ENCODE measurements around the gene RALGAPA1. TPM values are rescaled to one million over a fixed set of nuclear protein-coding genes. Genes with fewer than 3 reads are reported as not detected.
"Not testable (repeated sequence)": the region's sequence is repeated elsewhere in the genome, so short reads cannot be mapped to it uniquely, and the experiment has no call there.

Gene RALGAPA1
- total RNA-seq, 1 donor from 2014 or later = 41.8 TPM

GRCh38 chr14:35761922-35762321 is 47.2 kb downstream of the RALGAPA1 start:
- ATAC-seq = no peak

GRCh38 chr14:35760143-35760542 is 49.0 kb downstream of the RALGAPA1 start:
- ATAC-seq = no peak

GRCh38 chr14:35758523-35759129 is 50.5 kb downstream of the RALGAPA1 start:
- no peak for ATAC-seq

- no peak for ATAC-seq
Observed at GRCh38 chr14:35754671-35755070, 54.4 kb downstream of the RALGAPA1 start.

DNA sequence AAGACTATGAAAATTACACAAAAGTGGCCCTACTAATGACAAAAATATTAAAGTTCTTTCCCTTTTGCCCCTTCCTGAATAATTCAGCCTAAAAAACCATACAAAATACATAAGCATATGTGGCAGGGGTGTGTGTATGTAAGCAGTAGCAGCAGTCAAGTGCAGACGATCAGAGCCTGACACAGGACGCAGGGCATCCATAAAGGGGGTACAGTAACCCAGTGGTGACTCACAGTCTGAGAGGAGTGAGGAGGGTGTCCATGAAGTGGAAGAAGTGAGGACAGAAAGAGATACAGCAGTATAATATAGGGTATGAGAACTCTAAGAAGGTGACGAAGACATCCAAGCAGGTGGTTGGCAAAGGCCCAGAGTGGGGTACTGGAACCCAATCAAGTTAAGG is 56.7 kb downstream of the RALGAPA1 start:
- ATAC-seq = no peak

DNA sequence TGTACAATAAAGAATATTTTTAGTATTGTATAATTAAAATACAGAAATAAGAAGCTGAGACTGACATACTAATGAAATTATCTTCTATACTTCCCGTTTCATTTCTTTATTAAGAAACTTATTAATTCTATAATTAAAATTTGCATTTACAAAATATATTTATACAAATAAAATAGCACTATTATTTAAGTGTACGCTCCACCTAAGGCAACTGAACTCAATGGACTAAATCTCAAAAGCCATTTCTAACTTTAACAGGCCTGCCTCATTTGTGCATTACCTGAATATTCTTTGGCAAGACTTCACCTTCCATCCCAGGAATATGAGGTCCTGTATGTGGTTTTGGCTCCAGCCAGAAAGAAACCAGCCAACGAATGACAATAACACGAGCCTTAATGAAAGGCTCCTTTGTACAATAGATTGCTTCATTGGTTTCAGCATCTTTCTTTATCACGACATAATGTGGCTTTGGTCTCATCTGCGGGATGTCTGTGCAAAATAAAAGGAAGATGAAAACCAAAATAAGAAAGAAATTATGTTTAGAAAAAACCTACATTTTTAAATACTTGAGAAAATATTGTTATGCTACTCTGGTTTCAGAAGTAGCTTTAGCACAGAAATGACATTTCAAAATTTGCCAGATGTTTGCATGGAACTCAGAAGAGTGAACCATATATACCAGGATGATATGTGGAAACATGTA is 58.7 kb downstream of the RALGAPA1 start:
- ATAC-seq = no peak

DNA sequence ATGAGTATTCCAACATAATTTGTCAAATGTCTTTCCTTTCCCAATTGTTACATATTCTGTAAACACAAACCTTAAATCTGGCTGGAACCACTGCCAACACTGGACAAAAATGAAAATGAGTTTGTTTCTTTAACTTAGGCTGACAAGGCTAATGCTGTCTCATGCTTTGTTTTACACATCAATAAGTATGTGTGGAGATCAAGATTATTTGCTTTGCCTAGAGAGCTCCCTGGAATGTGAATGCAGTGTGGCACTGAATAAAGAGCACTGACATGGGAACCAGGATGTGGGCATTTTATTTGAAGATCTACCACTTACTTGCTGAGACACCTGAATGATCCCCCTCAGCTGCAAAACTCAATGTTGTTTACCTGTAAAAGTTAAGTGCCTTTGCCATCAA is 61.7 kb downstream of the RALGAPA1 start:
- no peak for ATAC-seq

- ATAC-seq = no peak
Observed at GRCh38 chr14:35742442-35742841, 66.7 kb downstream of the RALGAPA1 start.

DNA sequence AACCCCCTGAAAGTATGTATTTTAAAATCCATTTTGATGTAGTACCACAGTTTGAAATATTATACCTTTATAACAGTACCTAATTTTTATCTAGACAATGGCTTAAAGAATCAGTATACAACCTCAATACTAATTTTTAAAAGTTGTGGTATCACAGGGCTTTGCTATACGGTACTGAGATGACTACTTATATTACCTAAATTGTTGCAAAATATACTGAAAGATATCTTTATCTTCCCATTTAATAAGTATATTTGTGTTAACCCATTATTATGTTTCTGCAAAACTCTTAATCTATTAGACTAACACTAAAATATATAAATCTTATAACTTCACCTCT is 67.1 kb downstream of the RALGAPA1 start:
- no peak for ATAC-seq

DNA sequence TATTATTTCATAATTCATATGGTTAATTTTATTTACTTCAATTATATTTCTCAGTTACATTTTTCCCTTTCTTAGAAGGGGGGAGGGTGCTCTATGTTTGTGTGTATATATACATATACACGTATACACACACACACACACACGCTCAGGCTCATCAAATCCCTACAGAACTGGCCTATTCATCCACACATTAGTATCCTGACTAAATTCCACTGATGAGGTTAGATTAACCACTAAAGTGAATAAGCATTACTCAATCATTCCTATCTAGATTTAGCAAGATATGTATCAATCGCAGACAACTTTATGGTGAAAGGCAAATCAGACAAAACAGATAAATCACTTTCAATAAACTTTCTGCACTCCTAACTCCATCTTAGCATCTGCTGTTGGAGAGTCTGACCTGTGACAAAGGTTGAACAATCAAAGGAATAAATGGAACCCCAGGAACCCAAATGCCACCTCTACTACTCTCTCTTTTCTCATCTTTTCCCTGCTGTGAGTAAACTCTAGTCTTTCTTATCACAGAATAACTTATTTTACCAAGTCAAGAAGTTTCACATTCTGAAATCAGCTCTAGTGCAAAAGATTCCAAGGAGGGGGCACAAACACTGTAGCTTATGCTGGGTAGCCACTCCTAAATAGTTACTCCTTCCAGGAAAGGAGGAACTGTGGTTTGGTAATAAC is 67.6 kb downstream of the RALGAPA1 start:
- no peak for ATAC-seq

- no peak for ATAC-seq
Observed at GRCh38 chr14:35740215-35740614, 68.9 kb downstream of the RALGAPA1 start.

DNA sequence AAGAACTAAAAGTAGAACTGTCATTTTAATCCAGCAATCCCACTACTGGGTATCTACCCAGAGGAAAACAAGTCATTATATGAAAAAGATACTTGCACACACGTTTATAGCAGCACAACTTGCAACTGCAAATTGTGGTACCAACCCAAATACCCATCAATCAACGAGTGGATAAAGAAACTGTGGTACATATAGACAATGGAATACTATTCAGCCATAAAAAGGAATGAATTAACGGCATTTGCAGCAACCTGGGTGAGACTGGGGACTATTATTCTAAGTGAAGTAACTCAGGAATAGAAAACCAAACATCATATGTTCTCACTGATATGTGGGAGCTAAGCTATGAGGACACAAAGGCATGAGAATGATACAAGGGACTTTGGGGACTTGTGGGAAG is 73.9 kb downstream of the RALGAPA1 start:
- ATAC-seq = not testable (repeated sequence)

GRCh38 chr14:35733510-35733909 is 75.6 kb downstream of the RALGAPA1 start:
- ATAC-seq = not testable (repeated sequence)

DNA sequence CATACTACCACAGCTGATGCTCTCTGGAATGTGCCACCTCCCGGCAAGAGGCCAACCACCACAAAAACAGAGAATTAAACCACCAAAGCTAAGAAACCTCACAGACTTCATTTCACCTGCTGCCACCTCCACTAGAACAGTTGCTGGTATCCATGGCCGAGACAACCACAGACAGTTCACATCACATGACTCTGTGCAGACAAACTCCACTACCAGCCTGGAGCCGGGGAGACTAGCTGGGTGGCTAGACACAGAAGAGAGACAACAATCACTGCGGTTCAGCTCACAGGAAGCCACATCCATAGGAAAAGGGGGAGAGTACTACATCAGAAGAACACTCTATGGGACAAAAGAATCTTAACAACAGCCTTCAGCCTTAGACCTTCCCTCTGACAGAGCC is 78.2 kb downstream of the RALGAPA1 start:
- no peak for ATAC-seq

- ATAC-seq = no peak
Observed at GRCh38 chr14:35727764-35728163, 81.3 kb downstream of the RALGAPA1 start.

GRCh38 chr14:35725930-35726329 is 83.2 kb downstream of the RALGAPA1 start:
- ATAC-seq = no peak

DNA sequence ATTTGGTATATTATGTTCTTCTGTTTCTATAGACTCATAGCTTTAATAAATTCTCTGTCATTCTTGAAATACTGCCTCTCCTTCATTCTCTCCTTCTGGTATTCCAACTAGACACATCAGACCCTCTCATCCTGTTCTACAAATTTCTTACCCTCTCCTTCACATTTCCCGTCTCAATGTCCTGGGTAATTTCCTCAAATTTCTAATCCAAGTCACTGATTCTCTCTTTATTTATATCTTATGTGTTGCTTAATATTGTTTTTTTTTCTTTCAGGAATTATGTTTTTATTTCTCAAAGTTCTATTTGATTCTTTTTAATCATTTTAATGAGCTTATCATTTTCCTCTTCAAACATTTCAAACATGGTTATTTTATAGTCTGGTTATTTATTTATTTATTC is 94.0 kb downstream of the RALGAPA1 start:
- ATAC-seq = no peak

DNA sequence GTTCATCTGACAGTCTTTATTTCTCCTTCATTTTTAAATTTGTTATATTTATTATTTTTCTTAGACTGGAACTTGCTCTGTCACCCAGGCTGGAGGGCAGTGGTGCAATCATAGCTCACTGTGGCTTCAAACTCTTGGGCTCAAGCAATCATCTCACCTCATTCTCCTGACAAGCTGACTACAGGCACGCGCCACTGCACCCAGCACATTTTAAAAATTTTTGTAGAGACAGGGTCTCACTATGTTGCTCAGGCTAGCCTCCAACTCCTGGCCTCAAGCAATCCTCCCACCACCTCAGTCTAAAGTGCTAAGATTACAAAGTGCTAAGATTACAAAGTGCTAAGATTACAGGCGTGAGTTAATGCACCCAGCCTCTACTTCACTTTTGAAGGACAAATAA is 96.6 kb downstream of the RALGAPA1 start:
- ATAC-seq = no peak

GRCh38 chr14:35708062-35708461 is 101.0 kb downstream of the RALGAPA1 start:
- no peak for ATAC-seq

- no peak for ATAC-seq
Observed at GRCh38 chr14:35705636-35706035, 103.5 kb downstream of the RALGAPA1 start.

GRCh38 chr14:35704793-35705493 is 104.2 kb downstream of the RALGAPA1 start:
- no peak for ATAC-seq

DNA sequence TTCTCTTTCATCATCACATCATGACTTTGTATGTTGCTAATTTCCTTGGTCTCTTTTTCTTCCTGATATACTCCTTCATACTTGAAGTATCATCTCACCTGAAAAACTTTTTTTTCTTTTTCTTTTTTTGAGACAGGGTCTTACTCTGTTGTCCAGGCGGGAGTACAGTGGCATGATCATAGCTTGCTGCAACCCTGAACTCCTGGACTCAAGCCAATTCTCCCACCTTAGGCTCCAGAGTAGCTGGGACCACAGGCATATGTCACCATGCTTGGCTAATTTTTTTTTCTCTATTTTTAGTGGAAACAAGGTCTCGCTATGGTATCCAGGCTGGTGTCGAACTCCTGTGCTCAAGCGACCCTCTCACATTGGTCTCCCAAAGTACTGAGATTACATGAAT is 107.6 kb downstream of the RALGAPA1 start:
- ATAC-seq = no peak

DNA sequence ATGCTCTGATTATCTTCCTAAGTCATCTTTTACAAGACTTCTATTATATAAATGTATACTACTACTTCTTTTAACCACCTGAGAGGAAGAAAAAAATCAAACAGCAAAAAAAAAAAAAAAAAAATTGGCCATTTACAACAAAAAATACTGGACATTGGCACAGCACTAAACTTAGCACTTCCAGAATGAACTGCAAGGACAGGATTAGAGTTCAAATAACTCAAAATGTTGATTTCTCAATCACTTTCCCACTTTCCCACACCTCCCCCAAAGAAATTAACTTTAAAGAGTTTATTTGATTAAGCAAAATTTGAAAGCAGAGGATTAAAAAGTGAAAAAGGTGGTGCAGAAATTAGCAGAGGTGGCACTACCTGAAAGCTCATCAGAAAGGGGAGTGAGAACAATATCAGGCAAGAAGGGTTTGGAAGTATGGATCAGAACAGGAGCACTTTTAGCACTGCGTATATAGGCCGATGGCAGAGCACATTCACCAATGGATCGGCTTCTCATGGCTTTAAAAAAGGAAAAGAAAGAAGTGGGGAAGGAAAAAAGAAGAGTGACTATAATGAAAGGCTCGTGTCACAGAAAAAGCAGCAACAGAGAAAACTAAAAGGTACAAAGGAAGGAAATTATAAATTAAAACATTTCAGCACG is 109.2 kb downstream of the RALGAPA1 start:
- no peak for ATAC-seq

All from esophagus mucosa (tissue), 1 donor.